ENCODE results near the gene RPAIN. TPM values are rescaled to one million over a fixed set of nuclear protein-coding genes. Genes with fewer than 3 reads are reported as not detected.
"Not testable (repeated sequence)": the region's sequence is repeated elsewhere in the genome, so short reads cannot be mapped to it uniquely, and the experiment has no call there.

Gene RPAIN
- total and polyA plus RNA-seq, 5 experiments from 2014 or later, result 26.8 to 79.3 (median 36.1) TPM

DNA sequence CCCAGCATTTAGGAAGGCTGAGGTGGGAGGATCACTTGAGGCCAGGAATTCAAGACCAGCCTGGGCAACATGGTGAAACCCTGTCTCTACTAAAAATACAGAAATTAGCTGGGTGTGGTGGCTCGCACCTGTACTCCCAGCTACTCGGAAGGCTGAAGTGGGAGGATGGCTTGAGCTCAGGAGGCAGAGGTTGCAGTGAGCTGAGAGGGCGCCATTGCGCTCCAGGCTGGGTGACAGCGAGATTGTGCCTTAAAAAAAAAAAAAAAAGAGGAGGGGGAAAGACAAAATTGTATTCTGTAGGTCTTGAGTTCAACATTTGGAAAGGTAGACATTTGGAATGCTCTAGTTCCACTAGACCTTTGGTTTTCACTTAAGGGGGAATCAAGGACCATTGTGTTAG, 11.3 kb downstream of the RPAIN start:
- not testable (repeated sequence) for ATAC-seq

DNA sequence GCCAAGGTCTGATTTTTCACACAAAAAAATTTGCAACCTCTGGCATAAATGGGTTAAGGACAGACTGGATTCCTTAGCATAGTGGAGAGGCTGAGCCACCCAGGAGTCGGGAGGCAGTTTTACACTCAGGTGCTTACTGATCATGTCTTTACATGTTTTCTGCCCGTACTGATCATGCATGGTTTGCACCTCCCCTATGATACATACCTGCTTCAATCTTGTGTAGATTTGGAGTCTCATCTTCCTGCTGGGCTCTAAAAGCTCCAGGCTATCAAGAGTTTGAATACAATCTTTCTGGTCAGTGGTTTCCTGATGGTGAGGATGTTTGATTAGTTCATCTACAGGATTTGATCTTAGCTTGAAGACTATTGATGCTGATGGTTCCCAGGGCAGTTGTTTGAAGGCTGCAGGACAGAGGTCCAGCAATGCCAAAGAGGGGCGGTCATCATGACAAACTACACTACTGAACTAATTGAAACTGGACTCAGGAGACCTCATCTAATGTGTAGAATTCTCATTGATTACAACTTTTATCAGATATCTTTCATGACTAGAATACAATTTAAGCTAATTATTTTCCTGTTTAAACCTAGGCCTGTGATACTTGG, 12.1 kb downstream of the RPAIN start:
- H3K4me3 Mint-ChIP-seq, result no peak overlapping the region
- H3K36me3 Mint-ChIP-seq, result peaks cover 5 to 95% (median 17%) of the 10 kb centered on the region in 3 donors
- H3K4me1 Mint-ChIP-seq, result peaks cover 12 to 18% (median 15%) of the 10 kb centered on the region in 4 donors
- ATAC-seq, result no peak
- peak overlapping the region in 7 of 10 donors; percentile 4 to 79 (median 20) for H3K27ac Mint-ChIP-seq
- DNase-seq, result no peak
- no peaks in the 10 kb centered on the region for H3K9me3 Mint-ChIP-seq
- no peaks in the 10 kb centered on the region for H3K27me3 Mint-ChIP-seq
- POLR2A ChIA-PET, result interaction anchor here (0.9 kb wide), 1 partner anchor 13 kb away, joined by 5 read pairs; the partner anchor contains the start of genes NUP88 and RPAIN

More for the DNA sequence above, 11.3 kb downstream of the RPAIN start:
- POLR2A ChIA-PET, result interaction anchor here (0.5 kb wide), 1 partner anchor 234 kb away, joined by 4 read pairs; no protein-coding TSS in a partner anchor
- not testable (repeated sequence) for H3K4me3 Mint-ChIP-seq, H3K27me3 Mint-ChIP-seq, H3K9me3 Mint-ChIP-seq, DNase-seq
- peaks cover 5 to 88% (median 14%) of the 10 kb centered on the region in 3 donors for H3K36me3 Mint-ChIP-seq
- peaks cover 3 to 14% (median 9%) of the 10 kb centered on the region in 4 donors for H3K4me1 Mint-ChIP-seq
- peak overlapping the region in 5 of 10 donors; percentile 28 to 79 (median 69) for H3K27ac Mint-ChIP-seq

DNA sequence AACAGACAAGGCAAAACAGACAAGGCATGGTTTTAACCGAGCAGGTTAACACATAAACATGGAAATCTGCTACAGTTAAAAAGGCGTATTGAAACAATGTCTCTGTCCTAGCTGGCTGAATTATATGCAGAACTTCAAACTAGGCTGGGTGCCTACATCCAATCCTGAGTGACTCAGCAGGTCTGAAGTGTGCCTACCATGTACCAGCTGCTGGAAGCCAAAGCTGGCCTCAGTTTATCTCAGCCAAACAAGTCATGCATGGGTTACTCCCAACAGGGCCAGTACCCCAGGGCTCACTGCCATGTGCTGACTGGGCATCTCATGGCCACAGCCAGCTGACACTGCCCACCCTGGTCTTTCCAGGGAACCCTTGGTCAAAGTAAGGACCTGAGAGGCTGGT, 15.0 kb downstream of the RPAIN start:
- Mint-ChIP-seq H3K27me3 (no peaks in the 10 kb centered on the region), H3K4me3 (peak overlapping the region in 1 of 10 donors; percentile 10), H3K4me1 (peaks cover 17 to 38% (median 34%) of the 10 kb centered on the region in 4 donors), H3K36me3 (peaks cover 5 to 75% (median 17%) of the 10 kb centered on the region in 3 donors), H3K9me3 (no peaks in the 10 kb centered on the region), H3K27ac (peak overlapping the region in 4 of 10 donors; percentile 19 to 61 (median 56))
- POLR2A ChIA-PET, result no interaction called here
- DNase-seq (no peak), ATAC-seq (no peak)

DNA sequence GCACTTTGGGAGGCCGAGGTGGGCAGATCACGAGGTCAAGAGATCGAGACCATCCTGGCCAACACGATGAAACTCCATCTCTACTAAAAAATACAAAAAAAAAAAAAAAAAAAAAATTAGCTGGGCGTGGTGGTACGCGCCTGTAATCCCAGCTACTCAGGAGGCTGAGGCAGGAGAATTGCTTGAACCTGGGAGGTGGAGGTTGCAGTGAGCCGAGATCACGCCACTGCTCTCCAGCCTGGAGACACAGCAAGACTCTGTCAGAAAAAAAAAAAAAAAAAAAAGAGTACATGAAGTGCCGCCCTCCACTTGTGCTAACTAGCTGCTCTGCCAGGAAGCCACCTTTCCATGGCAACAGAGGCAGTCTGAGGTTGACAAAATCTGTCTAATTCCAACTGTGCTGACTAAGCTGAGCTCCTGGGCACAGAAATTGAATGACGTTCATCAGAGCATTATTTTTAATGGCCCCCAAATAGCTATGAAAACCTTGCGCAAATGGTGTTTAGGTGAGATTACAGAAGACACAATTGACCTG, 15.9 kb downstream of the RPAIN start:
- not testable (repeated sequence) for DNase-seq, H3K9me3 Mint-ChIP-seq, ATAC-seq, H3K27me3 Mint-ChIP-seq
- Mint-ChIP-seq H3K36me3 (peaks cover 1 to 69% (median 13%) of the 10 kb centered on the region in 3 donors), H3K27ac (peak overlapping the region in 9 of 10 donors; percentile 50 to 89 (median 69)), H3K4me3 (peak overlapping the region in 3 of 10 donors; percentile 23 to 49 (median 28)), H3K4me1 (peaks cover 14 to 38% (median 34%) of the 10 kb centered on the region in 4 donors)
- POLR2A ChIA-PET, result interaction anchor here (0.7 to 1.3 kb wide), 3 partner anchors 16 to 230 kb away, joined by 3 to 9 read pairs (median 3); partner anchors contain the start of genes DERL2, MIS12, NUP88 and RPAIN

DNA sequence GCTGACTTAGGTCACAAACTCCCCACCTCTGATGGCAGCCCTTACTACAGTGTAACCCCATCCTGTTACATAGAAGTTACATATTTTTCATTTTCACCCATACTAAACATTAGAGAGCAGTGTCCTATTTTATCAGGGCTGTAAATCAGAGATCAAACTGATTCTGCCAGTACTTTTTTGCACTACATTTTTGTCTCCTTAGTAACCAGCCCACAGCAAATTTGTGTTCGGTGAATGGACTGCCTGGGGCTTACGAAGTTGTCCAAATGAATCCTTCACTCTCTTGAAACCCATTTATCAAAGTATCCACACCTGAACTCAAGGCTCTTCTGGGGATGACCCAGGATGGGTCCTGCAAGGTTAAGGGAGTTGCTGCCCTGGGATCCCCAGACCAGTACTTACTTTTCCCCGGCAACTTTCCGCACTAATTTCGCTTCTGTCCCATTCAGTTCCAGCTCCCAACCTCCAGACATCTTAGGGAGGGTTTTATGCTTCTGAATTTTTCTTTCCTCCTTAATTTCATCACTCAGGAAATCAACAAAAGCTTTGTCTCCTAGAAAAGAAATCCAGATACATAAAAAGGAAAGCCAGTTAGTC, 17.8 kb downstream of the RPAIN start:
- peak overlapping the region; percentile 37 to 95 (median 88) for H3K27ac Mint-ChIP-seq

DNA sequence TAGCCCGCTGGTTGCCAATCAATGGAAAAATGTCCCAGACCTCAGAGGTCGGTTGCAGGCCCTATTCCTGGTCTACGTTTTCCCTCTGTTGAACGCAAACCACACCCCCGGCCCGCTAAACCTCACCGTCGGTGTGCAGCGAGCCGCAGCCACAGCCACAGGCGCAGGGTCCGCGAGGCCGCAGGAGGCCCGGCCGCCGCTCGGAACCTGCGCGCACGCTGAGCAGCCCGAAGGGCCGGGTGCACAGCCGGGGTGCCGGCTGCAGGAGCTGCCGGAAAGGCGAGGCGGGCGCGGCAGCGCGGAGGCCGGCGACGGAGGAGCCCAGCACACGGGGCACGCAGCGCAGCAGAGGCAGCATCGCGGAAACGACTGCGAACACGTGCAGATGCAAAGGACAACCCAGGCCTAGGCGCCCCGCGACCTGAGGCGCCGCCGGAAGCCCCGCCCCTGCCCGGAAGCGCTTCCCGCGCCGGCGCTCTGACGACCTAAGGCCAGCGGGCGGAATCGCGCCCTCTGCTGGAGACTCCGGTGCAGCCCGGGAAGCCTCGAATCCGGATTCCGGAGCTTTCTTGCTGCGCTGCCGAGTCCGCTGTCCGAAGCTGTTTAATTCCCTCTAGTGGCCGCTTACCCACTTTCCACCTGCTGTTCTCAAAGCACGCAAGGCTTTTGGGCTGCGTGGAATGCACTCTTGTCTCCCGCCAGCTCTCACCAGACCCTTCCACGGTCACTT, 18.9 kb downstream of the RPAIN start, which contains the start of gene C1QBP:
Gene C1QBP (minus strand): TSS at position 440 of the 730 bp plus-strand sequence. CDS start 82 bp downstream, at position 358.
- POLR2A ChIA-PET, result interaction anchor here (0.6 to 3.0 kb wide), 13 partner anchors 9 to 247 kb away, joined by 3 to 19 read pairs (median 4); partner anchors contain the start of genes DERL2, DHX33, MIS12 and NUP88
- peaks cover 9 to 38% (median 34%) of the 10 kb centered on the region in 4 donors for H3K4me1 Mint-ChIP-seq
- H3K4me3 Mint-ChIP-seq, result peak within 1 kb of the TSS; percentile 77 to 95 (median 90)
- peak within 1 kb of the TSS; percentile 84 to 99 (median 97) for H3K27ac Mint-ChIP-seq
- H3K36me3 Mint-ChIP-seq, result peaks cover 0 to 54% (median 9%) of the 10 kb centered on the region in 3 donors
- DNase-seq (peak; percentile 85 to 94 (median 91)), ATAC-seq (peak; percentile 85 to 88)
- H3K27me3 Mint-ChIP-seq, result no peaks in the 10 kb centered on the region
- H3K9me3 Mint-ChIP-seq, result no peaks in the 10 kb centered on the region

More for the DNA sequence above, 17.8 kb downstream of the RPAIN start:
- Mint-ChIP-seq H3K4me3 (peak overlapping the region; percentile 77 to 93 (median 85)), H3K36me3 (peaks cover 0 to 57% (median 12%) of the 10 kb centered on the region in 3 donors), H3K4me1 (peaks cover 11 to 38% (median 34%) of the 10 kb centered on the region in 4 donors), H3K9me3 (no peaks in the 10 kb centered on the region), H3K27me3 (no peaks in the 10 kb centered on the region)
- POLR2A ChIA-PET, result interaction anchor here (2.2 to 3.0 kb wide), 2 partner anchors 19 to 31 kb away, joined by 8 to 19 read pairs; partner anchors contain the start of genes DHX33, NUP88 and RPAIN
- no peak for DNase-seq
- ATAC-seq, result no peak

DNA sequence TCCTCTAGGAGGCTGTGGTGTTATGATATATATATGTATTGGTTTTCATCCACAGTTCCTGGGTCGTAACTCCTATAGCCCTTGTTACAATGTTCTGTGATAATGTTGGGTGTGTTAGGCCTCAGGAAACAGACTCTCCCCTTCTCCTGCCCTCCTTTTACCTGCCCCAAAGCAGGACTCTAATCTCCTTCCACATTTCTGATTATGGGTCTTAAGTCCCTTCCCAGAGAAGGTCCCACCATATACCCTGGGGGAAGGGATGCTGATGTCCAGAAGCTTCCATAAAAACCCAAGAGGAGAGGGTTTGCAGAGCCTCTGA, 19.4 kb downstream of the RPAIN start:
- Mint-ChIP-seq H3K4me1 (peaks cover 8 to 38% (median 34%) of the 10 kb centered on the region in 4 donors), H3K27ac (peak overlapping the region; percentile 84 to 99 (median 97)), H3K36me3 (peaks cover 0 to 53% (median 10%) of the 10 kb centered on the region in 3 donors), H3K4me3 (peak overlapping the region; percentile 77 to 95 (median 90)), H3K9me3 (no peaks in the 10 kb centered on the region), H3K27me3 (no peaks in the 10 kb centered on the region)
- POLR2A ChIA-PET, result interaction anchor here (0.6 to 3.0 kb wide), 14 partner anchors 8 to 248 kb away, joined by 3 to 19 read pairs (median 4); partner anchors contain the start of genes DERL2, DHX33, MIS12 and NUP88
- ATAC-seq (no peak), DNase-seq (no peak)

DNA sequence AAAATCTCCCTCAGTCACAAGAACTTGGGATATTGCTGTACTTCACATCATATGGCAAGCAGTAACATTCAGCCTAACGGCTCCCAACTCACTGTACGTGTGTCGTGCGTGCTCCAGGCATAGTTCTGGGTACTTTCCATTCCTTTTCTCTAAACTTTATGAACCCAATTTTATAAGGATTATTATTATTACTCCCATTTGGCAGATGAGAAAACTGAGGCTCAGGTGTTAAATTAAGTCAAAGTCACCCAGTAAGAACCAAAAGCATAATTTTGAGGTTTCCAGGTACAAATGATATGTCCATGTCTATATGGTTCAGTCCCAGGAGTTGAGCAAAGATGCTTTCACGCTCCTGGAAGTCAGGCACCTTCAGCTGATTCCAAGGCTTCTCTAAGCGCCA, 23.7 kb downstream of the RPAIN start:
- H3K27ac Mint-ChIP-seq, result no peak overlapping the region
- H3K4me1 Mint-ChIP-seq, result peaks cover 5 to 8% (median 6%) of the 10 kb centered on the region in 4 donors
- POLR2A ChIA-PET, result no interaction called here
- no peak overlapping the region for H3K4me3 Mint-ChIP-seq
- H3K36me3 Mint-ChIP-seq, result peaks cover 0 to 61% (median 10%) of the 10 kb centered on the region in 3 donors
- H3K27me3 Mint-ChIP-seq, result no peaks in the 10 kb centered on the region
- DNase-seq (no peak), ATAC-seq (no peak)
- no peaks in the 10 kb centered on the region for H3K9me3 Mint-ChIP-seq

DNA sequence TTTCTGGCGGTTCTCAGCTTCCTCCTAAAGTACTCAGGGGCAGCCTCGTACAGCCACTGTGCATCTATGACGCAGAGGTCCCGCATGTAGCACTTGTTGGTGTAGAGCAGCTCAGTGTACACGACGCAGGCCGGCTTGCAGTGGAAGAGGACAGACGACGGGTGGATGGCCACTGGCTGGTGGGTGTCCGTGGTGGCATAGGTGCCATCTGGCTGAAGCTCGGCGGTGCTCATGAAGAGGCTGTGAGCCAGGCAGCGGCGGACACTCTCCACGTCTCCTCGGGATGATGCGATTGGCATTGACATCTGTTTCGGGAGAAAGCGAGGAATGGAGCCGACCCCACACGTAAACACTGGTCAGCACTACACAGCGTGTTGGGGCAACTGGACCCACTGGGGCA, 24.2 kb downstream of the RPAIN start:
- H3K36me3 Mint-ChIP-seq, result peaks cover 0 to 65% (median 12%) of the 10 kb centered on the region in 3 donors
- ATAC-seq (no peak), DNase-seq (no peak)
- POLR2A ChIA-PET, result no interaction called here
- H3K27me3 Mint-ChIP-seq, result no peaks in the 10 kb centered on the region
- H3K4me1 Mint-ChIP-seq, result peaks cover 5 to 7% (median 6%) of the 10 kb centered on the region in 4 donors
- no peak overlapping the region for H3K27ac Mint-ChIP-seq
- H3K9me3 Mint-ChIP-seq, result no peaks in the 10 kb centered on the region
- H3K4me3 Mint-ChIP-seq, result no peak overlapping the region

DNA sequence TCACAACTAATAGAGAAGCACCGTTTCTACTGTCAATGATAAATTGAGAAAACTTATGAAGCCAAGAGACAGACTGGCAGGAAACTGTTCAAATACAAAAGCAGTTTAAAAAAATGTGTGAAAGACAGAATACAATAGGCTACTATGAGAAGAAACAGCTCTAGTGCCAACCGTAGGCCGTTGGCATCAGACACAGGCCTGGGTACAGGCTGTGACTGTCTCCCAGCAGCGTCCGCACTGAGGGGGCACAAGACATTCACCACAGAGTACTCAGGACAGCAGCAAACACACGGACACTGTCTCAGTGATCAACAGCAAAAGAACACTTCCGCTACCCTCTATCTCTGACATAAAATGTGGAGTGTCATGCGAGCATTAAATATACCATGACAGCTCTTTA, 26.8 kb downstream of the RPAIN start:
- Mint-ChIP-seq H3K27ac (no peak overlapping the region), H3K36me3 (peaks cover 0 to 89% (median 12%) of the 10 kb centered on the region in 3 donors), H3K4me3 (no peak overlapping the region), H3K4me1 (peaks cover 0 to 5% (median 0%) of the 10 kb centered on the region in 4 donors), H3K9me3 (no peaks in the 10 kb centered on the region), H3K27me3 (no peaks in the 10 kb centered on the region)
- DNase-seq (no peak), ATAC-seq (no peak)
- POLR2A ChIA-PET, result interaction anchor here (1.5 kb wide), 1 partner anchor 7 kb away, joined by 5 read pairs; the partner anchor contains the start of gene C1QBP

DNA sequence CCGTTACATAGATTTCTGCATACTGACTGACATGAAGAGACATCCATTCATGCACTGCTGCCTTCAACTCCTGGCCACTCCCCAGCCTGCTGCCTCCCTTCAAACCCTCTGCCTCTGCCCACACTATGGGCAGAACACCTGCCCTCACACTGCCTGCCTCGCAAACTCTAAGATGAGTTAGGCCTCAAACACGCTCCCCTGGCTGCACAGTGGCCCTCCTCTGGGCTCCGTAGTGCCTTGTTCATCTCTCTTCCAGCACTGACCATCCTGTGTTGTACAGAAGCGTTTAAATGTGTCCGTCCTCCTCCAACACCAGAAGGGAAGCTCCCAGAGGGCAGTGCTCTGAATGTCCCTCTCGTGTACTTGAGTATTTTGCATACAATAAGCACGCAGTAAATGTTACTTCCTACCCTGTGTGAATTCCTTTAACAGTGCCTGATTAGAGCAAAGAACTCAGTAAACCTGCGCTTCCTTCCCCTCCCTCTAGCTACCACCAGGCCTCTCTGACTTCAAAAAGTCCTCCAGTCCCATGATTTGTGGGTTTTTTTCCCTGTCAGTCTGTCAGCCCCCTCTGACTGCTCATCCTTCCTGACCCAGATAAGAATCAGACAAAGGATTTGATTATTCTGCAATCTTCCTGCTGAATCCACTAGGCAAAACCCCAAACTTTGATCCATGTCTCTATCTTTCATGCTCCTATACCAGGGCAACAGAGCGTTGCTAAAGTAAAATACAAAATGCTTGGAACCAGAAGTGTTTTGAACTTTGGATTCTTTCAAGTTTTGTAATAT, 44.9 kb downstream of the RPAIN start:
- no peaks in the 10 kb centered on the region for H3K27me3 Mint-ChIP-seq
- peaks cover 27 to 41% (median 38%) of the 10 kb centered on the region in 4 donors for H3K4me1 Mint-ChIP-seq
- DNase-seq (no peak), ATAC-seq (no peak)
- peaks cover 0 to 35% (median 4%) of the 10 kb centered on the region in 3 donors for H3K36me3 Mint-ChIP-seq
- peak overlapping the region in 5 of 10 donors; percentile 1 to 61 (median 19) for H3K27ac Mint-ChIP-seq
- no peaks in the 10 kb centered on the region for H3K9me3 Mint-ChIP-seq
- peak overlapping the region in 1 of 10 donors; percentile 26 for H3K4me3 Mint-ChIP-seq
- POLR2A ChIA-PET, result no interaction called here
